Retinal pigment epithelial cell (primary cell): ENCODE measurements around the gene MDN1.

Source experiments
- DNase-seq: peaks from one replicate; pipeline ENCODE4 v3.0.0-alpha.2; 2010; ENCODE audit warnings: low read depth
- H3K4me3 ChIP-seq: 2 replicates; pipeline ENCODE4 v1.5.1; 2011; ENCODE audit warnings: mild to moderate bottlenecking, low read length, control low read depth, moderate library complexity
- CTCF ChIP-seq: conservative IDR thresholded peaks from 2 replicates; pipeline ENCODE4 v1.5.1; 2011; ENCODE audit warnings: low read depth, low read length, control low read depth, inconsistent platforms

MDN1 gene

GRCh38 chr6:89678531-89678930 lies 141.1 kb downstream of the MDN1 start:
- no peak overlapping the region for H3K4me3 ChIP-seq
- DNase-seq, result no peak
- no peak for TF ChIP-seq CTCF

- TF ChIP-seq CTCF, result no peak
- DNase-seq, result no peak
These were observed 143.4 kb downstream of the MDN1 start for GRCh38 chr6:89675949-89676748.

GRCh38 chr6:89670935-89671565 lies 148.5 kb downstream of the MDN1 start:
- no peak for TF ChIP-seq CTCF
- no peak overlapping the region for H3K4me3 ChIP-seq
- DNase-seq, result no peak

More at GRCh38 chr6:89675949-89676748, 143.4 kb downstream of the MDN1 start:
- H3K4me3 ChIP-seq, result no peak overlapping the region

- H3K4me3 ChIP-seq, result peak overlapping the region; percentile 13
- TF ChIP-seq CTCF, result no peak
- no peak for DNase-seq
These were observed 150.6 kb downstream of the MDN1 start for GRCh38 chr6:89669002-89669401.

- no peak for TF ChIP-seq CTCF
- H3K4me3 ChIP-seq, result peak overlapping the region; percentile 29
- DNase-seq, result peak; percentile 77
These were observed 151.6 kb downstream of the MDN1 start for GRCh38 chr6:89667872-89668556.

- no peak for TF ChIP-seq CTCF
- H3K4me3 ChIP-seq, result no peak overlapping the region
- no peak for DNase-seq
These were observed 156.9 kb downstream of the MDN1 start for GRCh38 chr6:89662659-89663223.
